Breast epithelium (tissue), 3 donors: ENCODE results near the gene ANKRD55.

ENCODE experiments used
- CTCF ChIP-seq, 3 donors: fragments of 450-650 bp; IDR thresholded peaks; one replicate each; pipeline ENCODE4 v1.5.1; 2016 to 2017; ENCODE audit warnings: antibody characterized with exemption in 3 of 3, mild to moderate bottlenecking in 3 of 3, moderate library complexity in 3 of 3
- POLR2A ChIP-seq: fragments of 450-650 bp; IDR thresholded peaks from one replicate; pipeline ENCODE4 v1.6.1; 2016; ENCODE audit warnings: antibody characterized with exemption, mild to moderate bottlenecking, moderate library complexity
- POLR2AphosphoS5 ChIP-seq, 3 donors: sonication (generic); formaldehyde crosslinking; IDR thresholded peaks; one replicate each; pipeline ENCODE4 v1.6.1; 2017; ENCODE audit warnings: antibody characterized with exemption in 3 of 3

- TF ChIP-seq CTCF (IDR thresholded peaks at IDR 0.05) (no peak), POLR2A (no peak), POLR2AphosphoS5 (IDR thresholded peaks at IDR 0.05) (no peak)
Measured at GRCh38 chr5:56195016-56195415, 38.1 kb downstream of the ANKRD55 start.
